HL-60 (cell line): ENCODE measurements around the gene SLC25A1.

Source experiments
- DNase-seq, 2 experiments: peaks; one replicate each; pipeline ENCODE4 v3.0.0-alpha.2; 2010 to 2020; ENCODE audit warnings: low read depth in 1 of 2, low spot score in 1 of 2
- H3K27ac ChIP-seq: fragments of 250-450 bp; sonication (Bioruptor Pico); replicated peaks from 2 replicates; pipeline ENCODE4 v1.5.1; 2020; ENCODE audit warnings: mild to moderate bottlenecking, moderate library complexity
- H3K27me3 ChIP-seq: fragments of 250-450 bp; sonication (Bioruptor Pico); 2 replicates; pipeline ENCODE4 v1.5.1; 2021; ENCODE audit warnings: mild to moderate bottlenecking, moderate library complexity; ENCODE audit not compliant: insufficient read depth, poor library complexity, severe bottlenecking
- H3K4me3 ChIP-seq: replicated peaks from 2 replicates; pipeline ENCODE4 v1.5.1; 2011; ENCODE audit warnings: mild to moderate bottlenecking, control low read depth, low read length; ENCODE audit not compliant: insufficient read depth
- GABPA ChIP-seq: IDR thresholded peaks from 2 replicates; pipeline ENCODE4 v1.6.1; 2012; ENCODE audit warnings: low read depth
- POLR2AphosphoS5 ChIP-seq: IDR thresholded peaks from 2 replicates; pipeline ENCODE4 v1.6.1; 2012; ENCODE audit warnings: low read depth
- SPI1 ChIP-seq: IDR thresholded peaks from 2 replicates; pipeline ENCODE4 v1.6.1; 2012; ENCODE audit warnings: low read depth, mild to moderate bottlenecking, borderline replicate concordance
- TF ChIP-seq, protein P1 (sequence below): IDR thresholded peaks from 2 replicates; pipeline ENCODE4 v1.6.1; 2012; ENCODE audit warnings: low read depth; ENCODE audit not compliant: insufficient replicate concordance
- TF ChIP-seq, protein P2 (sequence below): IDR thresholded peaks from one replicate; pipeline ENCODE4 v1.5.1; 2011; ENCODE audit warnings: low read length, control low read depth, inconsistent platforms; ENCODE audit not compliant: insufficient read depth

SLC25A1 gene

DNA sequence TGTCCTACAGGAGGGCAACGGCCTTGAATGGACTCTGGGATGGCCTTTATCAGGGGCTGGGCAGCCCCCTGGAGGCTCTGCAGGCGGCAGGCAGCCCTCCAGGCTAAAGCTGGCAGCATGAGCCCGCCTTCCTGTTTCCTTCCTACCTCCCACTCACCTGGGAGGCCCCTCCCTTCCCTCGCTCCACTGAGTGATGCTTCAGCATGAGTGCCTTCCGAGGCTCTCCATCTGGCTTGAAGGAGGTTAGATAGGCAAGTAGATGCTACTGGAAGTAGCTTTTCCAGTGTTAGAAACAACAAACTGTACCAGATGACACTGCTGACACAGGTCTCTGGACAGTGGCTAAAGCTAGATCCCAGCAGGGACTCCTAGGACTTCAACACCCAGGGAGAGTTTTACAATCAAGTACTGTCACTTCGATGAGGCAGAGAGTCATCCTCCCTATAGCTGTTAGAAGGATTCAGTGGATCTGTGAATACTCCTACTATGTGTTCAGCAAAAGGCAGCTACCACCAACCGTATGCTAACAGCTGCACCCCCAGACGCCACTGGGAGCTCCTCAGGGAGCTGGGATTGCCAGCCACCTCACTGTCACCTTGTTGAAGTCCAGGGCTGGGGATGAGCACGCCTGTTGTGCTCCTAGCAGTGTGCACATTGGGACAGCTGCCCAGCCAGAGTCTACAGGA lies 4.1 kb upstream of the SLC25A1 start:
- Histone ChIP-seq H3K27me3 (no peaks in the 10 kb centered on the region), H3K4me3 (no peak overlapping the region), H3K27ac (no peak overlapping the region)
- no peak for TF ChIP-seq GABPA
- TF ChIP-seq, protein P1, sequence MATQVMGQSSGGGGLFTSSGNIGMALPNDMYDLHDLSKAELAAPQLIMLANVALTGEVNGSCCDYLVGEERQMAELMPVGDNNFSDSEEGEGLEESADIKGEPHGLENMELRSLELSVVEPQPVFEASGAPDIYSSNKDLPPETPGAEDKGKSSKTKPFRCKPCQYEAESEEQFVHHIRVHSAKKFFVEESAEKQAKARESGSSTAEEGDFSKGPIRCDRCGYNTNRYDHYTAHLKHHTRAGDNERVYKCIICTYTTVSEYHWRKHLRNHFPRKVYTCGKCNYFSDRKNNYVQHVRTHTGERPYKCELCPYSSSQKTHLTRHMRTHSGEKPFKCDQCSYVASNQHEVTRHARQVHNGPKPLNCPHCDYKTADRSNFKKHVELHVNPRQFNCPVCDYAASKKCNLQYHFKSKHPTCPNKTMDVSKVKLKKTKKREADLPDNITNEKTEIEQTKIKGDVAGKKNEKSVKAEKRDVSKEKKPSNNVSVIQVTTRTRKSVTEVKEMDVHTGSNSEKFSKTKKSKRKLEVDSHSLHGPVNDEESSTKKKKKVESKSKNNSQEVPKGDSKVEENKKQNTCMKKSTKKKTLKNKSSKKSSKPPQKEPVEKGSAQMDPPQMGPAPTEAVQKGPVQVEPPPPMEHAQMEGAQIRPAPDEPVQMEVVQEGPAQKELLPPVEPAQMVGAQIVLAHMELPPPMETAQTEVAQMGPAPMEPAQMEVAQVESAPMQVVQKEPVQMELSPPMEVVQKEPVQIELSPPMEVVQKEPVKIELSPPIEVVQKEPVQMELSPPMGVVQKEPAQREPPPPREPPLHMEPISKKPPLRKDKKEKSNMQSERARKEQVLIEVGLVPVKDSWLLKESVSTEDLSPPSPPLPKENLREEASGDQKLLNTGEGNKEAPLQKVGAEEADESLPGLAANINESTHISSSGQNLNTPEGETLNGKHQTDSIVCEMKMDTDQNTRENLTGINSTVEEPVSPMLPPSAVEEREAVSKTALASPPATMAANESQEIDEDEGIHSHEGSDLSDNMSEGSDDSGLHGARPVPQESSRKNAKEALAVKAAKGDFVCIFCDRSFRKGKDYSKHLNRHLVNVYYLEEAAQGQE: no peak
- TF ChIP-seq, protein P2, sequence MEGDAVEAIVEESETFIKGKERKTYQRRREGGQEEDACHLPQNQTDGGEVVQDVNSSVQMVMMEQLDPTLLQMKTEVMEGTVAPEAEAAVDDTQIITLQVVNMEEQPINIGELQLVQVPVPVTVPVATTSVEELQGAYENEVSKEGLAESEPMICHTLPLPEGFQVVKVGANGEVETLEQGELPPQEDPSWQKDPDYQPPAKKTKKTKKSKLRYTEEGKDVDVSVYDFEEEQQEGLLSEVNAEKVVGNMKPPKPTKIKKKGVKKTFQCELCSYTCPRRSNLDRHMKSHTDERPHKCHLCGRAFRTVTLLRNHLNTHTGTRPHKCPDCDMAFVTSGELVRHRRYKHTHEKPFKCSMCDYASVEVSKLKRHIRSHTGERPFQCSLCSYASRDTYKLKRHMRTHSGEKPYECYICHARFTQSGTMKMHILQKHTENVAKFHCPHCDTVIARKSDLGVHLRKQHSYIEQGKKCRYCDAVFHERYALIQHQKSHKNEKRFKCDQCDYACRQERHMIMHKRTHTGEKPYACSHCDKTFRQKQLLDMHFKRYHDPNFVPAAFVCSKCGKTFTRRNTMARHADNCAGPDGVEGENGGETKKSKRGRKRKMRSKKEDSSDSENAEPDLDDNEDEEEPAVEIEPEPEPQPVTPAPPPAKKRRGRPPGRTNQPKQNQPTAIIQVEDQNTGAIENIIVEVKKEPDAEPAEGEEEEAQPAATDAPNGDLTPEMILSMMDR: no peak
- TF ChIP-seq SPI1: no peak
- TF ChIP-seq POLR2AphosphoS5: no peak
- DNase-seq: no peak

DNA sequence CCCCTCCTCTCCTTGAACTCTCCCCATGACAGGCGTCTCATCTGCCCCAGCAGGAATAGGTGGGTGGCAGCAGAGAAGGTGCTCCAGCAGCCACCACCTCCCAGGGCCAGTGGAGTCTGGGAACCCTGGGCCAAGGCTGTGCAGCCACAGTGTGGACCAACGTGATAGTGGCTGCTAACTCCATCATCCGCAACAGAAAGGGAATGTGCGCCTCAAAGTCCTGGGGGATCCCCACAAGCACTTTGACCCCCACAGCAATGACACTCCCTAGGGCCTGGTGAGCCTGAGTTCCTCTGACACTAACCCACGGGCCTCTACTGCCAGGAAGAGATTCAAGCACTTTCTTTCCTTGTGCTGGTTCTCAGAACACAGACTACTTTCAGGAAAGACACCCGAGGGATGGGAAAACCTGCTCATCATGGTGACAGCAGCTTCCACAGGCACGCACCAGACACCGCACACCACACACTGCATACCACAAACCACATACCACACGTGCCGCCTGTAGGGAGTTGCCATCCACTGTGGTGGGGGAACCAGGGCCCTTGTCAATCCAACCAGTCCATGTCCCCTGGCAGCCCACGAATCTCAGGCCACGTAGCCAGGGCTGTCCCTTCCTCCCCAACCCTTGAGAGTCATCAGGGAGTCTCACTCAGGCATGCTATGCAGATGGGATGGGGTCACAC lies 3.4 kb upstream of the SLC25A1 start:
- no peak overlapping the region for H3K4me3 ChIP-seq
- DNase-seq: no peak
- 0 out of 2 replicates have a peak, but pooled peaks have one; percentile 44 for TF ChIP-seq POLR2AphosphoS5
- TF ChIP-seq, protein P1: no peak
- TF ChIP-seq GABPA: no peak
- TF ChIP-seq SPI1: no peak
- TF ChIP-seq, protein P2: no peak
- H3K27ac ChIP-seq: no peak overlapping the region
- H3K27me3 ChIP-seq: no peaks in the 10 kb centered on the region

DNA sequence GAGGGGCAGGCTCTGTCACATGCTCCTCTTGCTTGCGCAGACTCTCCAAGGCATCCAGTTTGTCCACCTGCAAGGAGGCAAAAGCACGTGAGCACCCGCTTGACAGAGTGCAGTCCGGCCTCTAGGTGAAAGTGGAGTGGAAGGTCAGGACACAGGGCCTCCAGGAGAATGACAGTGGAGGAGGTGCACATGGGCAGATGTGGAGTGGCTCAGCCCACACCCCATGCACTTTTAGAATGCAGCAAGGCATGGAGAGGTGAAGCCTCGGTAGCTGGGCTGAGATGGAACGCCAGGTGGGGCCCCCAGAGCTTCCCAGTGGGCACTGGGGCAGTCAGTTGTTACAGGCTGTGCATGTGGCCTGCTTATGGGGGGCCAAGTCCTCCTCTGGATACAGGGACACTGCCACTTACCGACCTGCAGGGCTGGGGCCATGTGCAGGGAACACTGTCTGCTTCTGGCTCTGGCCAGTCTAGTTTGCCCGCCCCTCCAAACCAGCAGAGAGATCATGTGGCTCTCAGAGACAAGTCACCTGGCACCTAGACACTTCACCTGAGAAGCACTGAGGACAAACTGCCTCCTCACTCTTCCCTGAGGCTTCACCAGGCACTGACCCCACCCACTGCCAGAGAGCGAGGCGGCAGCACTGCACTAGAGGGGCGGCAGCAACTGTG lies 2.3 kb upstream of the SLC25A1 start:
- no peak for DNase-seq
- TF ChIP-seq, protein P1: no peak
- H3K27ac ChIP-seq: no peak overlapping the region
- H3K4me3 ChIP-seq: no peak overlapping the region
- H3K27me3 ChIP-seq: no peaks in the 10 kb centered on the region
